Embryonic facial prominence (tissue), 1 donor: ENCODE measurements around the gene ITPK1.

ENCODE experiments used
- DNase-seq: peaks from one replicate; pipeline ENCODE4 v3.0.0-alpha.2; 2016; ENCODE audit errors: extremely low spot score

Gene ITPK1

DNA sequence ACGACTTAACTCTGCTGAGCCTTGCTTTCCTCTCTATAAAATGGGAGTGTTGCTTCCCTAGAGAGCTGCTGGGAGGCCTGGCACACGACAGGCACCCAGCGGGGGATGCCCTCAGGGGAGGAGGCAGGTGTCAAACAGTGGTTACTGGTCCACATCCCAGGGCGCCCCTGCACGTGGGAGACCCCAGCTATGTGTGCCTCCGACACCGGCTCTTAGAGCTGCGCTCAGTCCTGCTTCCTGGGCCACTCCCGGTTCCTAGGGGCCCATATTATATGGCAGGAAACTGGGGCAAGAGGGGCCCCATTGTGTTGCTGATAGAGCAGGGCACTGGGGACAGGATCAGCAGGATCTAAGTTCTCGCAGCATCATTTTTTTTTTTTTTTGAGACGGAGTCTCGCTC lies 145.5 kb downstream of the ITPK1 start:
- DNase-seq, result no peak

DNA sequence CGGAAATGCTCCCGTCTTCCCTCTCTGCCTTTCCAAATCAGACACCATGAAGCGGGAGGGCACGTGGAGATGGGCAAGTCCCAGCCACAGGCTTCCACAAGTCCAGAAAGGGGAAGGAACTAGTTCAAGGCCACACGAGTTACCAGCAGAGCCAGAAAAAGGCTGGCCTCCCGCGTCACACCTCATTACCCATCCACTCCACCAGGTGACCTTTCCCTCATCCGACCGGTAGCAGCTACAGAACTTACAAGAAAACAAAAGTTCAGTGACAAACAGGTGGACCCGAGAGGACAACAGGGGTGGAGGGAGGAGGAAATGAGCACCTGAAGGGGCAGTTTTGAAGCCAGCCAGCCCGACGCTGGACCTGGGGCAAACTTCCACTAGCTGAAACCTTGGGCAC lies 145.9 kb downstream of the ITPK1 start:
- no peak for DNase-seq

- DNase-seq, result no peak
These were observed 146.3 kb downstream of the ITPK1 start for GRCh38 chr14:92969430-92969829.

DNA sequence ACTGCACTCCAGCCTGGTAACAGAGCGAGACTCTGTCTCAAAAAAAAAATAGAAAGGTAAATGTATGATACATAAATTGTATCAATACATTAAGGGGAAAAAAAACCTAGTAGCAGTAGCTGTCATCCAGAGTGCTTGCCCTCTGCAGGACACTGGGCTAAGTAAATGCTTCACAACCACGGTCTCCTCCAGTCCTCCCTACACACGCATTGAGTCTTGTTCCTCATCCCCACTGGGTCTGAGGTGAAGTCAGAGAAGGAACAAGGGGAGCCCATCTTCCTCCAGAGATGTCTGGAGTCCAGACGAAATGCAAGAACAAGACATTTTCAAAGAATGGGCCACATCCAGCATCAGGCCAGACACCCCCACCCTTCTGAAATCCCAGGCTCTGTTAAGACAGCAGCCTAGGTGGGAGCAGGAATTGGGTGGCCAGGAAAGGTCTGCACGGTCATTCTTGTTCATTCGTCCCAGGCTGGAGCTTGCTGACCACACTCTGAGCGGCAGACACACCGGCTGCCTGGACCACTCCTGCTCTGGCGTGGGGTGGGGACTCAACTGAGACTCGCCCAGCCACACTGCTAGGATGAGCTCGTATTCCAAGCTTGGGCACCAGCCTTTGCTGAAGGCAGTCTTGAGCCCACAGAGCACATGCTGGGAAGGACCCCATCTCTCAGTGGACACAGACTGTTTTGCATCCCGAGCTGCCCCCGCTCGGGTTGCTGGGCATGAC lies 147.3 kb downstream of the ITPK1 start:
- no peak for DNase-seq

DNA sequence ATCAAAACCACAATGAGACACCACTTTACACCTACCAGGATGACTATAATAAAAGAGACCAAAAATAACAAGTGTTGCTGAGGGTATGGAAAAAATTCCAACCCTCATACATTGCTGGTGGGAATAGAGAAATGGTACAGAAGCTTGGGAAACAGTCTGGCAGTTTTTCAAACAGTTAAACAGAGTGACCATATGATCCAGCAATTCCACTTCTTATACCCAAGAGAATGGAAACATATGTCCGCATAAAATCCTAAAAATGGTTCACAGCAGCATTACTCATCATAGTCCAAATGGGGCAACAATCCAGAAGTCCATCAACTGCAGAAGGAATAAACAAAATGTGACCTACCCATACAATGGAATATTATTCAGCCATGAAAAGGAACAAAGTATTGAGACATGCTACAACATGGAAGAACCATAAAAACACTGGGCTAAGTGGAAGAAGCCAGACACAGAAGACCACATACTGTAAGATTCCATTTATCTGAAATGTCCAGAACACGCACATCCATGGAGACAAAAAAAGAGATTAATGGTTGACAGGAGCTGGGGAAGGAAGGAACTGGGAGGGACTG lies 148.3 kb downstream of the ITPK1 start:
- DNase-seq, result no peak

DNA sequence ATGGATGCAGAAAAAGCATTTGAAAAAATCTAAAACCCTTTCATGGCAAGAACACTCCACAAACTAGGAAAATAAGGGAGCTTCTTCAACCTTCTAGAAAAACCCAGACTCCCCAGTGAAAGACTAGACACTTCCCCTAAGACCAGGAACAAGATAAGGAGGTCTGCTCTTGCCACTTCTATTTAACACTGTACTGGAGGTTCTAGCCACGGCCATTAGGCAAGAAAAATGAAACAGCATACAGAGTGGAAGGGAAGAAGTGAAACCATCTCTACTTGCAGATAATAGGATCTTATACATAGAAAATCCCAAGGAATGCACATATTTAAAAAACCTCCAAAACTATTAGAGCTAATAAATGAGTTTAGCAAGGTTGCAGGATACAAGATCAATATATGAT lies 150.4 kb downstream of the ITPK1 start:
- no peak for DNase-seq

DNA sequence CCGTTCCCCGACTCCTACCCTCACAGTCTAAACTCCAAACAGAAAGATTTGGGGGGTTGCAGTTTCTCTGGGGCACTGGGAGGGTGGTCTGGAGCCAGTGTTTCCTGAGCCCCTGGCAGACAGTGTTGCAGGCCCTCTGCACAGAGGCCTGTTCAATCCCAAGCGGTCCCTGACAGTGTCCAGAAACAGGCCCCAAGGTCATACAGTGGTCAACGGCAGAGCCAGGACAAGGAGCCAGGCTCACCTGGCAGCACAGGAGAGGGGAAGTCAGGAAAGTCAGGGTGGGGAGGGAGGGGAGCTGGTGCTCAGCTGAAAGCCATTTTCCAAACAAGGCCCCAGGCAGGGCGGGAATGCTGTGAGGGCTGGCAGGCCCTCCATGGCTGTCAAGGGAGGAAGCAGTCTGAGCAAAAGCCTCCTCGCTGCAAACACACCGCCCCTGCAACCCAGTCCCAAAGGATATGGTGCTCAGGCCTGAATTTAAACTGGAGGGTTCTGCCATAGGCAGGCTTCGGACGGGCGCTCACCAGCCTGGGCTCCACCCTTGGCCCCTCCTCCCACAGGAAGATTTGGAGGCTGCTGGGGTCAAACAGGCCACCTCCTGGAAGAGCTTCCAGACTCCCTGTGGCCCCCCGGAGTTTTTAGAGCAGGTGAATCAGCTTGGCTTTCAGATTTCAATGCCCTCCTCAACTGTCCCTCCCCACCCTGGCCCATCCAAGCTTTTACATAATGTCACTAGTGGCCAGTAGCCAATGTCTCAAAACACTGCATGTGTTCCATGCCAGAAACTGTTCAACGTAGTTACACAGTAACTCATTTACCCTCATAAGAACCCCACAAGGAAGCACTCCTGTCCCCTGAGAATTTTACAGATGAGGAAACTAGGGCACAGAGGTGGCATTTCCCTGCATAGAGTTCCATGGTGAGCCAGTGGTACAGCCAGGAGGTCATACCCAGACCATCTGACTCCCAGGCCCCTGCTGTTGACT lies 151.3 kb downstream of the ITPK1 start:
- no peak for DNase-seq

DNA sequence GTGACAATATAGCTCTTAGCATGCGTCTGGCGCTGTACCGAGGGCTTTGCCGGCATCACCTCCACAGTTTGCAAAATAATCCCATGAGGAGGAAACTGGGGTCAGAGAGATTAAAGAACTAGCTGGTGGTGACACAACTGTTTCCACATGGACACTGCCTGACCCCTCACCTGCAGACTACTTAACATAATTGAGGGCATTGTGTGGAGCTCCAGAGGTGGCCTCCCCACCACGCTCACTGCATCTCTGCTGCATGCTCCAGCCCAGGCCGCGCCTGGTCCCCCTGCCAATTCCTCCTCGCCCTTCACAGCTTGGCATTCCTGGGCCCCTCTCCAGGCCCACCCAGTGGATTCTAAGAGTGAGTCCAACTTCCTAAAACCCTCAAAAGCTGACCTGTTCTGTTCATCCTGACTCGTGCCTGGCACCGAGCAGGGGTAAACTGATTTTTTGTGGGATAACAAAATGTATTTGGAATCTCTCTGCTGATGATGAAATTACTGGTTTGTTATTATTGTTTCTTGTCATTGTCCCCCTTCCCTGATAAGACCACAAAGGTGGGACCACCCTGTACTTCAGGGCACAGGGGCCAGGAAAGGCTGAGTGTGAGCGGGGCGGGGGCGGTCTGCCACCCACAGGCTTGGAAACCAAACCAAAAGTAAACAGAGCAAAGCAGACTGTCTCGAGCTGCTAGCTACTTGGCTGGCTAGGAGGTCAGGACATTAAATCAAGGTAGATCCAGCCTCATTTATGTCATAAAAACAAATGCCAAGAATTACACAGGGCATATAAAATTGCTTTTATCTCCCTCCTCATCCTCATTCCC lies 152.2 kb downstream of the ITPK1 start:
- no peak for DNase-seq

DNA sequence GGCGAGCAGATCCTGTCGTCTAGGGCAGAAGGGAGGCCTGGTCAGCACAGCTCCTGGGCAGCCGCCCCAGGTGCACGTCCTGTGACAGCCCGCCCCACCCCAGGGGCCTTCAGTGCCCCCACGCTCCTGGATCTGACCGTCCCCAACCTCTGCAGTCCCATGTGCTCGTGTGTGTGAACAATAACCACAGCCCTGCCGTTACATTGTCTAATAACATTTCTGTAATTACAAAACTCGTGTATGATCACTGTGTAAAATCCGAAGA lies 153.0 kb downstream of the ITPK1 start:
- no peak for DNase-seq

DNA sequence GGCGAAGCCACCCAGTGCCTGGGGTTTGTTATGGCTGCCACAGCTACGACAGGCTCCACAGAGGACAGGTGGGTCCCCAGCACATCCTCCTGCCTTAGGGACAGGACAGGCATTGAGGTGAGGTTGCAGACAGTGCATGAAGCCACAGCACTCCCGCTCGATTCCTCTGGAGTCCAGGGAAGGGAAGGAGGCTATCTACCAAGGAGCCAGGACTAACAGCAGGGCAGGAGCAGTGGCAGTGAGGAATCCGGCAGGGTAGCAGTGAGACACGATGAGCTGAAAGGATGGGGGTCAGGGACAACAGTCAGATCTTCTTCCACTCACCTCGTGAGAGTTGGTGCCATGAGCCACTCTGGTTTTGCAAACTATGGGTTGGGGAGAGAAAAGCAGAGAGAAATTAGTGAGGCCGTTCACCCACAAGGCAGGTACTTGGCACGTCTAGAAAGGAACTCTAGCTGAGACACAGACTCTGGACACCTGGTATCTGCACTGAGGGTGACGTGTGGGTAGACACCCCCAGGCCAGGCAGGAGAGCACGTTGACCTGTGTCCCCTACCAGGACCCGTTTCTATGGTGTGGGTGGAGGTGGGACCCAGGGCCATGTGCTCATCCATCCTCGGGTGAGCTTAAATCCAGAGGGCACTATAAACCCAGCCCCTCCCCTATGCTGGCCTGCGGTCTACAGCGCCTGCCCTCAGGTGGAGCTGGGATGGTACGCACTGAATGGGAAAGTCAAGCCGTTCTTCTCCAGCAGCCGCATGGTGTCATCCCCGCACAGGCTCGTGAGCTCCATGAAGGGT lies 153.5 kb downstream of the ITPK1 start:
- no peak for DNase-seq

DNA sequence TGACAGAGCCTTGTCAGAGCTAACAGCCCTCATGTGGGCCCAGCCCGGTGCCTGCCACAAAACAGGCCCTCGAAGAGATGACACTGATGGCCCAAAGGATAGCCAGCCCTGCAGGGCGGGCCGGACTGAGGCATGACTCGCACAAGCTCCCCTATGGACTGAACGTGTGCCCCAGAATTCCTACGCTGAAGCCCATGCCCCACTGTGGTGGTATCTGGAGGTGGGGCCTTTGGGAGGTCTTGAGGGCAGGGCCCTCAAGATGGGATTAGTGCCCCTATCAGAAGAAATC lies 154.2 kb downstream of the ITPK1 start:
- DNase-seq, result no peak

- no peak for DNase-seq
These were observed 154.8 kb downstream of the ITPK1 start for GRCh38 chr14:92960706-92961566.

DNA sequence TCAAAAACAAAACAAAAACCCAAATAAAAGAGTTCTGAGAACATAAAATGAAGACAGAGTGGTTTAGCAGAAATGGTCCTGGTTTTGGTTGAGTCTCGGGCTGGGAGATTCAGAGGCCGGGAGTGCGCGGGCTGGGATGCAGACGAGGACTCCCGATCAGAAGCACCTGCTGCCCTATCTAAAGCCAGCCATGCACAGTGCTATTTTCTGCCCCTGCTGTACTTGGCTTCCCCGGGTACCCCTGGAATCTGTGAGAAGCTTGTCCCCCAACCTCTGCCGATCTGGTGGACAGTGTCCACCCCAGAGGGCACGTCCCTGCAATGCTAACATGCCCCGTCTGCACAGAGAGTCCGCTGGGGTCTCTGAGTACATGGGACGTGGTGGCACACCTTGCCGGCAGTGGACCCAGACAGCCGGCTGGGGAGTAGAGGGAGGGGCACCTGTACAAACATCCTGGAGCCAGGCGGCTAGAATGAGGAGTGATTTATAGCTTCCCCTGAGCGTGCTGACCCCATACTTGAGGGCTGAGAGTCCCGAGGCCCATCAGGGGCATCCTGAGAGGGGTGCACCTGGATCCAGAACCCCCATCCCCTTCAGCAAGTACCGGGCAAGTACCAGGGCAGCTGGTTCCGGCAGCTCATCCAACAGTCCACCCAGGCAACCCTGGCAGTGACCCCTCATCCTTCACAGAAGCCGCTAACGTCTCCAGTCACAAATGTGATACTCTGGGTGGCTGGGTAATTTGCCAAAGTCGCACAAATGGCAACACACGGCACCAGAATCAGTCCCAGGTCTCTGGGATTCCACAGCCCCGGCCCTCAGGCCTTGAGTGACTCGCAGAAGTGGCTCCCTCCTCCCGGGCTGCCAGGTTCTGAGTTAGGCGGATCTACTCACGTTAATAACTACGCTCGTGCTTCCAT lies 155.7 kb downstream of the ITPK1 start:
- no peak for DNase-seq

GRCh38 chr14:92959189-92959531 lies 156.6 kb downstream of the ITPK1 start:
- DNase-seq, result no peak

GRCh38 chr14:92958373-92959188 lies 157.1 kb downstream of the ITPK1 start:
- DNase-seq, result no peak

DNA sequence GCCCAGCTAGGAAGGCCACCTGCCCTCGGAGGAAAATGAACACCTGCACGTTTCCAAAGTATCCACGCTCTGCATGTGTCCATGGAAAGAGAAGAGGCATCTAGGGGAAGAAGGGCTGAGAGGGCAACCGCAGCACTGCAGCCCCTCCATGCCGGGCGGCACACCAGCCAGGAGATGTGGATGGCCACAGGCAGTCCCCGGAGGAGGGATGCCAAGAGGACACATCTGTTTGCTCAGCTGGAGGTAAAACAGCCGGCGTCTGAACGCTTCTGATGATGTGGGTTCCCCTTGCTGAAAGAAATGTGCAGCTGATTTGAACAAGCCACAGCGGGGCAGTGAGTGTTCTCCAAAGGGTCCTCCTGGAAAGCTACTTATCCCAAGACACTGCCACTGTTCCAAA lies 158.8 kb downstream of the ITPK1 start:
- DNase-seq, result no peak

- no peak for DNase-seq
These were observed 160.3 kb downstream of the ITPK1 start for GRCh38 chr14:92955381-92955780.

- DNase-seq, result no peak
These were observed 160.8 kb downstream of the ITPK1 start for GRCh38 chr14:92954933-92955332.

DNA sequence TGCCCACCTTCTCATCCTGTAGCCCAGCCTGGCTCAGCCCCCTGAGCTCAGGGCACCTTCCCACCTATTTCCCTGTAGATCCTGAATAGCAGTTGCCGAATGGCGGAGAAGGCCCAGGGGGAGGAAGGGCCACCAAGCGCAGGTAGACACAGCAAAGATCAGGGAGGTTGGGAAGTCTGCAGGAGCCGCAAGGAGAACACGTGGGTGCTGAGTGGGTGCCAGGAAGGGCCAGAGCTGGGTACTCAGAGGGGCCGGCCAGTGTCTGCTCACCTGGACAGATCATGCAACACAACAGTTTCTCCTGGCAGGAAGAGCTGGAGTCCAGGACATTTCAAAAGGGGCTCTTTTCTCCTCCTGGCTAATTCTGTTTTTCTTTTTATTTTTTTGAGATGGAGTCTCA lies 162.2 kb downstream of the ITPK1 start:
- no peak for DNase-seq
